Stimulated activated CD8-positive, alpha-beta memory T cell treated with anti-CD3 and anti-CD28 coated beads, Interleukin-15, amount 100 ng/mL, for 48 hours (primary cell): Measurements from ENCODE around the gene GALNT14.
A peak's percentile ranks its signal among the peaks of the same experiment; 100 is the strongest.
"Not testable (repeated sequence)": the region's sequence is repeated elsewhere in the genome, so short reads cannot be mapped to it uniquely, and the experiment has no call there.

Experiments used
- DNase-seq, 2 donors: peaks; one replicate each; pipeline ENCODE4 v3.0.0-alpha.2; 2020; ENCODE audit warnings: low read depth in 2 of 2

Gene GALNT14, protein sequence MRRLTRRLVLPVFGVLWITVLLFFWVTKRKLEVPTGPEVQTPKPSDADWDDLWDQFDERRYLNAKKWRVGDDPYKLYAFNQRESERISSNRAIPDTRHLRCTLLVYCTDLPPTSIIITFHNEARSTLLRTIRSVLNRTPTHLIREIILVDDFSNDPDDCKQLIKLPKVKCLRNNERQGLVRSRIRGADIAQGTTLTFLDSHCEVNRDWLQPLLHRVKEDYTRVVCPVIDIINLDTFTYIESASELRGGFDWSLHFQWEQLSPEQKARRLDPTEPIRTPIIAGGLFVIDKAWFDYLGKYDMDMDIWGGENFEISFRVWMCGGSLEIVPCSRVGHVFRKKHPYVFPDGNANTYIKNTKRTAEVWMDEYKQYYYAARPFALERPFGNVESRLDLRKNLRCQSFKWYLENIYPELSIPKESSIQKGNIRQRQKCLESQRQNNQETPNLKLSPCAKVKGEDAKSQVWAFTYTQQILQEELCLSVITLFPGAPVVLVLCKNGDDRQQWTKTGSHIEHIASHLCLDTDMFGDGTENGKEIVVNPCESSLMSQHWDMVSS

DNA sequence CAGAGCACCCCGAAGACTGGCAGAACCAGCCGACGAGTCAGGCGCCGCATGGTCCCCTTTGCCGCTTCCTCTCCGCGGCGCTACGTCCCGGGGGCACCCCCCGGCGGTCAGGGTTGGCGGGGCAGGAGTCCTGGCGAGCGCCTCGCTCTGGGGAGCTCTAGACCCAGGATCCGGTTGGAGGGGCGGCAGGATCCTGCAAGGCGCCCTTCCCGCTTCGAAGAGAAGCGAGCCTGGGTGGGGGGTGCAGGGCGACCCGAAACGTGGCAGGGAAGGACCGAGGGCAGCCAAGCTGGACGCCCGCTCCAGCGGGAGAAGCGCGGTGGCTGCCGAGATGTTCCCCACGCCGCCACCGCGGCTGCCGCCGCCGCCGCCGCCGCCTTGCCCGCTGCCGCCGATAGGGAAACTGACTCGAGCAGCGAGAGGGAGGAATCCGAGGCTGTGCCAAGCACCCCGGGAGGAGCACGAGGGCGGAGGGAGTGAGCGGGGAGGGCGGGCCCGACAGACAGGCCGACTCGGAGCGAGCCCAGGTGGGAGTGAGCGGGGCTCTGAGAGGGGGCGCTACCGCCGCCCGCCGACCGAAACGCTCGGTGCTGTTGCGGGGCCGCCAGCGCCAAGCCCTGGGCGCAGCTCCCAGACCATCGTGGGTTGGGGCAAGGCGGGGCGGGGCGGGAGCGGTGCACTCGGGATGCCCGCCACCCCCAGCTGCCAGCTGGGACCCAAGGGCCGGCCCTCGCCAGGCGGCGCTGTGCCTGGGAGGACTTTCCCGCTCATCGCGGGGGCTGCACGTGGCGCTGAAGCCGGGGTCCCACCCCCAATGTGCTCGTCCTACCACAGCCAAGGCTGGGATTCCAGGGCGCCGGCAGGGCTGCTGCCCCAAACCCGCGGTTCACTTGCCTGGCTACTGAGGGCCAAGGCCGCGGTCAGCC, at the start of gene GALNT14:
Gene GALNT14 (minus strand): TSS at position 404 of the 926 bp plus-strand sequence. CDS start 354 bp downstream, at position 50.
- peak; percentile 35 to 36 for DNase-seq

DNA sequence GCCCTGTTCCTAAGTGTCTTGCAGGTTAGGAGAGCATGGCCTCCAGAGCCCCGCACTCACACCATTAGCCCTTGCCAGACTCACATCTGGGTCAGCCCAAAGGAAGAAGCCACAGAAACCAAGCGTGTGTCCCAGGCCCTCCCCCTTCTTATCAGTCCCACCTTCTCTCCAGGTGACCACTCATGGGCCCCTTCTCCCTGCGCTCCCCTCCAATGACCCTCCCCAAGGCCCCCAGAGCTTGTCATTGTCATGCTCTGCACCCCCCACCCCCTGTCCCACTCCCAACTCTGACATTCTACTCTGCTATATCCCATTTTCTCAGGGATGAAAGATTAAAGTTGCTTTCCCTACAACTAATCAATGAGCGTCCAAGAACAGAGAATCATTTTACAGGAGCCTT, 48.9 kb upstream of the GALNT14 start:
- DNase-seq: no peak

DNA sequence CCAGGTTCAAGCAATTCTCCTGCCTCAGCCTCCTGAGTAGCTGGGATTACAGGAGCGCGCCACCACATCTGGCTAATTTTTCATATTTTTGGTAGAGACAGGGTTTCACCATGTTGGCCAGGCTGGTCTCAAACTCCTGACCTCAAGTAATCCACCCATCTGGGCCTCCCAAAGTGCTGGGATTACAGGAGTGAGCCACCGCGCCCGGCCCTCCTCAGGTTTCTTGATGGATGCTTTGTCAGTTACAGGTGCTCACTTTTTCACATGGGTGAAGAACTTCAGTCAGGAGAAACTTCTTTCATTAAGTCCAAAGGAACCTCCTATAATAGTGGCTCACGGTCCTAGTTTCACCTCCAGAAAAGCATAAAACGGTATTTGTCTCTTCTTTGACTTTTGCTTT, 45.7 kb upstream of the GALNT14 start:
- not testable (repeated sequence) for DNase-seq

DNA sequence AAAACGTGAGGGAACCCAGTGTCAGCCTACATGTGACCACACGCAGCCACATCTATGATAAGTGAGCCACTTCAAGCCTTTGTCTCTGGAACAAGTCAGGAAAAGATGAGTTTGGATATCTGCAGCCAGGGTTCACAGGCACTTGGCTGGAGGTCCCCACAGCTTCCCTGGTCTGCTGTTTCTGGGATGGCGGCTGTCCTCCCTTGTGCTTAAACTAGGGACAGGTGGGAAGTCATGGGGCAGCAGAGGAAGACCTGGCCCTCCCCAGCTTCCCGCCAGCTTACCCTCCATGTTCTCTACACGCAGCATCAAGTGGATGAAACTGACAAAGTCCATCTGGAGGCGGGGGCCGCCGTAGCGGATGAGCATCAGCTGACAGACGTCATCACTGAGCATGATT, 38.5 kb upstream of the GALNT14 start:
- DNase-seq: no peak

DNA sequence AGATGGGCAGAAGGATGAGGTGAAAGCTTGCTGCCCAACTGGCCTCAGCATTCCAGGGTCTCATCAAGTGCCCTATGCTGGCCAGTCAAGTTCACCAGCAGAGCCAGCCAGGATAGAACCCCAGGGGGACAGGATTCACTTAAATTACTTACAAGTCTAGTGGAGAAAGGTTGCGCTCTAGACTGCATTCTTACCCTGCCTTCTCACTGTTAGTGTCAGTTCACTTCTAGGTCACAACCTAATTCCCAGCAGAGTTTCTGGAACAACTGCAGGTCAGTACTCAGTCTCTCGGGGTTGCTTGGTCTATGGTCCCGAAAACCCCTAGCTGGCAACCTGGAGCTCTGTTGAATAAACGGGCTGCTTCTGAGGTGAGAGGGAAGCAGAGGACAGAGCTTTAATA, 32.9 kb upstream of the GALNT14 start:
- DNase-seq: no peak

DNA sequence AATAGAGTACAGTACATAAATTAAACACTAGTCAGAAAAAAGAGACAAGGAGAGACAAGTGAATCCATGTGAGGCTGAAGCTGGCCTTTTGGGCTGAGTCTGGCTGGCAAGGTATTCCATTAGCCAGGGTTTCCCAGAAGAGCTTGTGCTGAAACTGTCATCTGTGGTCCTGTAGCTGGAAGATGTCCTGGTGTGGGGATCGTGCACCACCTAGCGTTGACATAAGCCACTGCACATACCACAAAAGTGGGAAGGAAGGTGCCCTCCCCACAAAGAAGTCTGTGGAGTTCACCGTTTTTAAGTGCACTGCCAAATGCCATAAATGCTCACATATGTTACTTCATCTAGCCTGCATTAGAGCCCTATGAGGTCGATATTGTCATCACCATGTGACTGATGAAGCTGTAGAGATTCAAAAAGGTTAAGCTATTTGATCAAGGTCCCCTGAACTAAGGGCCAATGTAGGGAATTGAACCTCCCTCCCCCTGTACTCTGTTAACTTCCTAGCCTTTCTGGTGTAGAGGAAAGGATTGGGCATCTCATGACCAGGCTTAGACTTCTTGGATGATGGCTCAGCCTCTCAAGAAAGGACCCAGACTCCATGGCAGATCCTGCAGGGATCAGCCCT, 31.9 kb upstream of the GALNT14 start:
- DNase-seq: peak; percentile 13 to 14

DNA sequence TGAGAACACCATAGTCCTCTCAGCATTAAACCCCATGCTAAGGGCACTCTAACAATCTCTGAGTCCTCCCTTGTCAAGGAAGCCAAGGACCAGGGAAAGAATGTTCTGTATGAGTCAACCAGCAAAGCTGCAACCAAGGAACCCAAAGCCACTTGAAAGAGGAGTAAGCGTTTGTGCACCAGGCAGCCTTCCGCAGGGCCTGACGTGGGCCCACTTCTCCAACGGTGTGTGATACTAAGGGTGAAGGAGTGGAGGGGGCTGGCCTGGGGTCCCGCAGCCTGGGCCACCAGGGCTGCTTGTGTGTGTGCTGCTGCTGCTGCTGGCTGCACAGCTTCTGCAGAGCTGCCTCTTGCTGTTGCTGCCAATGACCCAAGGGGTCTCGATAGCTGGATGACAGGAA, 30.1 kb upstream of the GALNT14 start:
- no peak for DNase-seq

DNA sequence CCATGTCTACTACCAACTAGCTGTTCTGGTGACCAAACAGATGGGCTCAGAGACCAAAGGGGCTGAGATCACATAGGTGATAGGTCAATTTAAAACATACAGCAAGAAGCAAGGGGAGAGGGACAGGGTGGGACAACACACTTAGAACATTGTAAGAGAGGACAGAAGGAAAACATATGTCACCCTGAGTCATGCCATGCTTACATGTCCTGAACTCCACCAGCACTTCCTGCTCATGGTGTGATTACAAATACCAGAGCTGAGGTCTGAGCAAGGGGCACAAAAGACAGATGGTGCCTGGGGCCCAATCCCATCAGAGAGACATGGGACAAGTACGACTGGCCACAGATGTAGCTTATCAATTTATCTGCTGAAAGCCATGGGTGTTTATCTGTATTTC, 28.7 kb upstream of the GALNT14 start:
- no peak for DNase-seq

DNA sequence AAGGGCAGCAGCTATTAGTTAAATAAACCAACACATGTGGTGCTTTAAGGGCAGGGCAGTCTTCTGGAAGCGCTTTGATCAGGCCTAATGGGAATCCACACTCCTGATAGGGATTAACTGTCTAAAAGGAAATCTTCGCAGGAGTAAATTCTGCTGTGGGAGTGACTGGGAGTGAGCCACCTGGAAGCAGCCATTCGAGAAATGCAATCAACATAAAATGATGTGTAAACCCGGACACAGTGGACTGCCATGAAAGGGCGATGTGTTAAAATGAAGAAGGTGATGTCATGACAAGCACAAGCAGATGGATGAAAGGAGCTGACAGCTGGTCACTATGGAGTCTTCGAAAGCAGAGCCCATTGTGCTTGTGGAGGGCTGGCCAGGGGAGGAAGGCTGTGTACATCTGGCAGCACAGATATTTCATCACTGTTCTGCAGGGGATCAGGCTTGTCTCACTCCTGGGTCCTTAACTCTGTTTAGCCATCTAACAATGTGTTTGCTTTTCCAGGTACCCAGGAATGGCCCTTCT, 24.8 kb upstream of the GALNT14 start:
- DNase-seq: no peak

DNA sequence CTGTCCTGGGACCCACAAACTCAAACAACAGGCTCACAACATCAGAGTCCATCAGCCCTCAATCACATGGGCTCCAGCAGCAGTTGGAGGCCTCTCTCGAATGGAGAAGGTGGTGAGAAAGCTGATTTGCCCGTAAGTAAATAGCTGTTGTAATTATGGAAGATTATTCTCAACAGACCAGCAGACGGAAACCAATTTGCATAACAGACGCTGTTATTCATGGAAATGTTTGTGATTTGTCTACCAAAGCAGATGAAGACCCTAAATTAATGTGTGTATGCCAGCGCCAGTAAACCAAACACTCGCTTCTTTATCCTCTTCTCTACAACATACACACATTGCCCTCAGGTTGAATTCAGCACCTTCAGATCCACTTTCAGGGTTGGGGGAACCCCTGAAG, 23.4 kb upstream of the GALNT14 start:
- no peak for DNase-seq

DNA sequence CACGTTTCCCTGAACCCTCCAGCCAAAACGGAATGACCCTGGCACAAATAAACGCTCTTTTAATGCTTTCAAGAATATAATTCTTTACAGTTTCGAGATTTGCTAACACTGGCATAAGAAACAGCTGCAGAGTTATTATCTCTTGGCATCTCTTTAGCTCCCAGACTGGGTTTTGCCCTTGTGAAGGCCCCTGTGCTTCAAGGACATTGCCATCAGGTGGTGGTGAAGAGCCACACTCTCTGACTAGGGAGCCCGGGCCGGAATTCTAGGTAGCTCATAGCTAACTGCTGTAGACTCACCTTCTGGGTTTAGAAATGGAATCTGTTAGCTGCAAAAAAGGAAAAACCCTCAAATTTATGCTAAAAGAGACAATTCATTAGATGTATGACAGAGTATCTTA, 13.3 kb upstream of the GALNT14 start:
- DNase-seq: no peak

DNA sequence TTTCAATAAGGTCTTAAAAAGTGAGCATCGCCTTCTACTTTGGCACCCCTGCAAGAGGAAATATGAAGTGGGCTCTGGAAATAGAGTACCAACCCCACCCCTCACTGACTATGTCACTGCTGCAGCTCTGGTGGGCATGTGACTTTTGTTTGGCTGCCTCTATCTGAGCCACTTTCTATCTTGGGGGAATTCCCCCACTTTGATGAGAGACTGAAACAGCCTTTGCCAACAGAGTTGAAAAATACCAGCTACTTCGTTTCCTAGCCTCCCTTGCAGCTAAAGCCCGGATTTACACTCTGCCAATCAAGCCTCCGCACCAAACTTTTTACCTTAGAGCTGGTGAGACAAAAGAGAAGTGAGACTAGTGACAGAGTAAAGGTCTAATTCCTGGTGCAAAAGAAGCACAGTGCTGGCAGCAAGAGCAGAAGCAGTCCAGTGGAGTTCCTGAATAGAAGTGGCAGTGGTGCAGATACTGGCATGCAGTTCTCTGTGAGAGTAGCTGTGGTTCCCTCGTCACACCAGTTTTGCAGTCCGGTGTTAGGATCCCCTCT, 12.0 kb upstream of the GALNT14 start:
- DNase-seq: no peak

DNA sequence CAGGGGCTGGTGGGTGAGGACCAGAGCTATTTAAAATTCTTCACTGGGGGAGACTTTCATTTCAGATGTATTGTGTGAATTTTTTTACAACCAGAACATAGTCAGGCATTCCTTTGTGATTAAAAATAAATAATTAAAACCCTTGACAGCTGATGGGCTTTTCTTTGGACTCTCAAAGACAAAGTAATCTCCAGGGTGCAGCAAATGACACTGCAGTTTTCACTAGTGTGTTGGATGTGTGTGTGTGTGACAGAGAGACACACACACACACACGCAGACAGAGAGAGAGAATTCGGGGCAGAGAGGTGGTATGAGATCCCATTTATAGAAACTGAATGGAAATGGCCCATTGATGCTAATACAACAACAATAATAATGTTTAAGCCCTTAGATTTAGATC, 10.3 kb upstream of the GALNT14 start:
- DNase-seq: no peak

DNA sequence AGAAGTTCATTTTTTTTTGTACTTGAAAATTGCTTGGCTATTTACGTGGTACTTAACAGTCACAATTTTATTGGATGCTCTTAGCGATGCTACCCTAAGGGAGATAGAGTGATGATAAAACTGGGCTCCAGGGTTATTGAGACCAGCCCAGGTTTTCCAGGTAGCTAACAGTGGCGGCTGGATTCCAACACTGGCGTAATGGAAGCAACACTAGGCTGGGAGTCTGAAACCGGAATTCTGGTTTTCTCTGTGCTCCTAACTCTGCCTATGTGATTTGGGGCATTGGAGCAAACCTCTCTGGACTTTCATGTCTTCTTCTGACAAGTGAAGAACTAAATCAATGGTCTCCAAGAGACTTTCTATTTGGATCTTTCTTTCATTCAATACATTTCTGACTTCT, 9.4 kb upstream of the GALNT14 start:
- no peak for DNase-seq

DNA sequence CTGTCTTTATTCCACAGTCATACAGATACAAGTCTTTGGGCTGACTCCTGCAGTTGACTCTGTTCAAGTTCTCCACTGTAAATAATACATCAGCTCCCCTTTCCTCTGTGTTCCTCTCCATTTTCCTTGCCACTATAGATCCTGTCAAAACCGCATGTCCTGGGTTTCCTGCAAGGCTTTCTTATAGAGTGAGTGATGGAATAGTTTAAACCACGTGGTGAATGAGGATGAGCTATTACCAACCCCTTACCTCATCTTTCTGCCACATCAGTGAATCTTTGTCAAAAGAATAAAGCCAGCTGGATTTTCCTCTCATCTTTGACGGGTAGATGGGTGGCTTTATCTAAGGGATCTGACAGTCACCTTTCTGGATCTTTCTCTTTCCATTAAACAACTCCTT, 3.9 kb upstream of the GALNT14 start:
- DNase-seq: no peak

DNA sequence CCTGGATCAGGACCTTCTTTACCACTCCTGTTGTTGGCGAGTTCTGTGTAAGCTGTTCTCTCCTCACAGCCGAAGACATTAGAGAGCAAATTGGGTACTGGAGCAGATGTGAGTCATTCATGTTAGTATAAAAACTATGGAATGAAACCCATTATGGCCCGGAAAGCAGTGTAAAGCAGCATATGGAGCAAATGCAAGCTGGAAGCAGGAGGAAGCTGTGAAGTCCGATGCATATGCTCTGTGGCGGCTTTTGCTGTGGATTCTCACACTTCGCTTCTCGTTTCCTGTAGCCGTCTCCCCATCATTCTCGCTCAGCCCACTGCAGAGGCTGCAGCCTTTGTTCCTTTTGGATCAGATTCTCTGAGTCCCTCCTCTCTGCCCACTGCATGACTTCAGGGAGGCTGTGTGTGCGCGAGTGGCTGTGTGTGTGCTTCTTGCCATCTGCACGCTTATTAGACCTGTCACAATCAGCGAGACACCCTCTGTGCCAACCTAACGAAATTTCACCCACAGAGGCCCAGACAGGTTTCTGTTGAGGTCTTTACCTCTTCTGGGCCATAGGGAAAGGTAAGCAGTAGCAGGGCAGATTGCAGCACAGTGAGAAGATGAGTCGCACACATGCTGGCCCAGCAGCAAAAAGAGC, 3.3 kb upstream of the GALNT14 start:
- no peak for DNase-seq

DNA sequence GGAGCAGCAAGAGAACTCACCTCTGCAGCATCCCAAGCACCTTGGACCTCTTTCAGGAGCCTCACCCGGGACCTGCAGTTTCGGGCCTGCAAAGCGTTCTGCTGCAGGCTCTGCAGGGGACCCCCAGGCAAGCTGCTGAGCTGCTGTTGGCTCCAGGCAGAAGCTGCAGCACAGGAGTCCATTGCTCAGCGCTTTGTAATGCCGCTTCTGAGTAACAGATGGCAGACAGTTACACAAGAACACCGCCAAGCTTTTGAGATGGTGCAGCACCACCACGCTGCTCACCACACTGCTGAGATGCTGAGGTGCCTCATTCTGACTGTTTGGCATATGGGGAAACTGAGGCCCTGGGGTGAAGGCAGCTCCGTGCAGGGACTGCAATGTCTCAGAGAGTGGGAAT, 1.9 kb upstream of the GALNT14 start:
- DNase-seq: no peak

DNA sequence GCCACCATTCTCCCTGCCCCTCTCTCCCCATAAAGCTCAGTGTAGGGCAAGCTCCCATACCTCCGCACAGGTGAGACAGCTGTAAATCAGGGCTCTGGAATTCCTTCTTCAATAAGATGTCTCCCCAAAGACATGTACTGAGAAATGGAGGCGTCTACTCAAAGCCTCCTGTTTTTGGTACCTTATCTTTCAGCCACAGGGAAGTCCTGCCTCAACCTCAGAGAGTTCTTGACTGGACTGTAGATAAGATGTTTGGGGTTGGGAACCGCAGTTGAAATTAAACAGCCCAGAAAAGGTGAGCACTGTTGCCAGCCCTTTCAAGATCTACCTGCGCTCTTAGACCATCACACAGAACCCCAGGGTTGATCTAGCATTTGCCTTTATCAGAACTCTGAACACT, 1.4 kb upstream of the GALNT14 start:
- no peak for DNase-seq

DNA sequence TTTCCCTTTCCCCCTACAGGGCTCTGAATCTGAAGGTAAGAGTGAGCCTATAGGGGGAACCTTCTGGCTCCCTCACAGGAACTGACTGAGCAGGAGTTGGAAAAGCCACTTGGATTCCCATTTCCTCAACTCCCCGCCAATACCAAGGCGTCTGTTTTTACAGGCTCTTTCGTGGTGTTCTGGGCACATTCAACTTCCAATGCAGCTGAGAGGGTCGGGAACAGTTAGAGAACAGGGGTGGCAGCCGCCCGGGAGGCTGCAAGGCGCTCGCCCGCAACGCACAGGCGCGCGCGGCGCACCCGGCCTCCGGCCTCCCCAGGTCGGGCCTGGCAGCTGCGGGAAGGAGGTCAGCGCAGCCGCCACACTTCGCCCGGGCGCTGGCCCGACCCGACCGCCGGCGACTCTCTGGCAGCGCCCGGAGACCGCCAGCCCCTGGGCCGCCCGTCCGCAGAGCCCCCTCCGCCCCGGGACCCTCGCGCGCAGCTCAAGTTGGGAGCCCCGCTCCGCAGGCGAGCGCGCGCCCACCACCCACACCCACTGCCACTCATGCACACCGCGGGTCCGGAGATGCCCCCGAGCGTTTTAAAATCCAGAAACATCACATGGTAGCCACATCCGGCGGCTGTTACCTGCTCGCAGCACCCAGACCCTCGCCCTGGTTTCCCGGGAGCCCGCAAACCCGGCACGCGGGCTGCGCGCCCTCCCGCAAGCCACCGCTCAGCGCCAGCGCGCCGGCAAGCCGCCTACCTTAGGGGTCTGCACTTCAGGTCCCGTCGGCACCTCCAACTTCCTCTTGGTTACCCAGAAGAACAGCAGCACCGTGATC, 816 bp downstream of the GALNT14 start:
- no peak for DNase-seq

DNA sequence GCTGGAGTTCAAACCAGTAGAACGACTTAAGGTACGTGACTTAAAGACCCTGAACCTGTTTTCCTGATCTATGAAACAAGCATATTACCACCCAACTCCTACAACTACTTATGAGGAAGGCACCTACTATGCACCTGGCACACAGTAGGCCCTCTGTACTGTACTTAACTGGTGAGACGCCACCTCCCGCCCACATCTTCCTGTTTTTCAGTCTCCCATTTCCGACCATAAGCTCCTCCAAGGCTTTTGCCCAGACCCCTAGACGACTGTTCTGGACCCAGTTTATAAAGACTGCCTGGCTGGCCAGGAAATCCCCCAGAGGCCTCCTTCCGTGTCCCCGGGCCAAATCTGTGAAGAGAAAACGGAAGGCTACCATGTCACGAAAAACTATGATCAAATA, 1.5 kb downstream of the GALNT14 start:
- DNase-seq: no peak
